GM19035 (cell line): ENCODE data around the gene COPS6.
"Not testable (repeated sequence)": the region's sequence is repeated elsewhere in the genome, so short reads cannot be mapped to it uniquely, and the experiment has no call there.

Experiments used
- ATAC-seq: cut with Tn5 transposase; IDR thresholded peaks from one replicate; pipeline ENCODE4 v1.9.1; 2021; ENCODE audit not compliant: unreplicated experiment

The COPS6 gene

GRCh38 chr7:100126239-100126930 lies 37.6 kb downstream of the COPS6 start:
- peak; percentile 33 for ATAC-seq

- ATAC-seq, result peak; percentile 66
Observed at GRCh38 chr7:100126931-100127865, 38.4 kb downstream of the COPS6 start, which contains the start of gene MBLAC1. TSS of gene MBLAC1 (plus strand) at chr7:100126967. CDS start at chr7:100127396, 429 bp downstream.

- no peak for ATAC-seq
Observed at GRCh38 chr7:100127866-100128636, 39.3 kb downstream of the COPS6 start.

GRCh38 chr7:100128637-100128963 lies 39.8 kb downstream of the COPS6 start:
- ATAC-seq, result no peak

GRCh38 chr7:100130220-100130607 lies 41.4 kb downstream of the COPS6 start:
- not testable (repeated sequence) for ATAC-seq

GRCh38 chr7:100130608-100131453 lies 42.1 kb downstream of the COPS6 start:
- ATAC-seq, result no peak

- ATAC-seq, result no peak
Observed at GRCh38 chr7:100132126-100132525, 43.4 kb downstream of the COPS6 start.

- peak; percentile 72 for ATAC-seq
Observed at GRCh38 chr7:100132697-100133151, 44.0 kb downstream of the COPS6 start.

- ATAC-seq, result no peak
Observed at GRCh38 chr7:100137851-100138760, 49.3 kb downstream of the COPS6 start.

GRCh38 chr7:100141555-100141949 lies 52.8 kb downstream of the COPS6 start:
- no peak for ATAC-seq
